Ramos (cell line): ENCODE measurements around the gene CXADR.

ENCODE experiments used
- in situ Hi-C: fragments of 300-500 bp; cut with MboI; formaldehyde crosslinking; loops from one replicate; pipeline ENCODE4 v1.14.3; 2022; ENCODE audit warnings: low sequenced_read_pairs; ENCODE audit not compliant: unreplicated experiment

CXADR gene

GRCh38 chr21:17538576-17538975 lies 25.7 kb downstream of the CXADR start:
- in situ Hi-C loops = no loop called here

- in situ Hi-C loops = no loop called here
Measured at GRCh38 chr21:17539323-17539722, 26.5 kb downstream of the CXADR start.

- in situ Hi-C loops = no loop called here
Measured at GRCh38 chr21:17539743-17540341, 27.0 kb downstream of the CXADR start.

- in situ Hi-C loops = no loop called here
Measured at GRCh38 chr21:17540530-17540929, 27.7 kb downstream of the CXADR start.

- in situ Hi-C loops = no loop called here
Measured at GRCh38 chr21:17542371-17543011, 29.6 kb downstream of the CXADR start.

GRCh38 chr21:17545007-17545406 lies 32.2 kb downstream of the CXADR start:
- in situ Hi-C loops = no loop called here

- in situ Hi-C loops = no loop called here
Measured at GRCh38 chr21:17548262-17548661, 35.4 kb downstream of the CXADR start.

GRCh38 chr21:17550671-17551308 lies 37.9 kb downstream of the CXADR start:
- in situ Hi-C loops = no loop called here

- in situ Hi-C loops = no loop called here
Measured at GRCh38 chr21:17552410-17552809, 39.6 kb downstream of the CXADR start.

GRCh38 chr21:17554120-17554519 lies 41.3 kb downstream of the CXADR start:
- in situ Hi-C loops = no loop called here

- in situ Hi-C loops = no loop called here
Measured at GRCh38 chr21:17554679-17555465, 42.0 kb downstream of the CXADR start.

- in situ Hi-C loops = no loop called here
Measured at GRCh38 chr21:17560377-17561025, 47.7 kb downstream of the CXADR start.

- in situ Hi-C loops = no loop called here
Measured at GRCh38 chr21:17570786-17571185, 57.9 kb downstream of the CXADR start.

GRCh38 chr21:17572431-17572830 lies 59.6 kb downstream of the CXADR start:
- in situ Hi-C loops = no loop called here

GRCh38 chr21:17575076-17575475 lies 62.2 kb downstream of the CXADR start:
- in situ Hi-C loops = no loop called here

- in situ Hi-C loops = no loop called here
Measured at GRCh38 chr21:17576080-17576835, 63.4 kb downstream of the CXADR start.

- in situ Hi-C loops = no loop called here
Measured at GRCh38 chr21:17577701-17578100, 64.9 kb downstream of the CXADR start.

GRCh38 chr21:17578162-17578561 lies 65.3 kb downstream of the CXADR start:
- in situ Hi-C loops = no loop called here

GRCh38 chr21:17578876-17579275 lies 66.0 kb downstream of the CXADR start:
- in situ Hi-C loops = no loop called here

GRCh38 chr21:17580319-17580718 lies 67.5 kb downstream of the CXADR start:
- in situ Hi-C loops = loop anchor here (10.0 kb wide), 1 partner anchor 196 kb away; no protein-coding TSS in a partner anchor
